Neutrophil (primary cell): ENCODE data around the gene SKIC8.

ENCODE experiments used
- H3K27ac ChIP-seq: fragments of 200-600 bp; sonication (generic); 2 replicates; pipeline ENCODE4 v1.5.1; 2016; ENCODE audit warnings: mild to moderate bottlenecking, moderate library complexity
- H3K27me3 ChIP-seq: fragments of 200-600 bp; sonication (generic); 2 replicates; pipeline ENCODE4 v1.6.0; 2016; ENCODE audit warnings: mild to moderate bottlenecking
- H3K36me3 ChIP-seq: fragments of 200-600 bp; sonication (generic); 2 replicates; pipeline ENCODE4 v1.5.1; 2017
- H3K4me1 ChIP-seq, 2 experiments: fragments of 200-600 bp in 1 of 2; sonication (generic) in 1 of 2; 1 replicate in 1 of 2; 2 replicates in 1 of 2; pipeline versions ENCODE4 v1.5.1 to v1.6.1; 2013 to 2016; ENCODE audit warnings: low read depth in 1 of 2, low read length in 1 of 2, mild to moderate bottlenecking in 1 of 2, moderate library complexity in 1 of 2; ENCODE audit not compliant: control insufficient read depth in 1 of 2, insufficient read depth in 1 of 2
- H3K4me3 ChIP-seq, 2 experiments: fragments of 200-600 bp in 1 of 2; sonication (generic) in 1 of 2; 1 replicate in 1 of 2; 2 replicates in 1 of 2; pipeline ENCODE4 v1.5.1; 2013 to 2016; ENCODE audit warnings: low read depth in 1 of 2, low read length in 1 of 2, mild to moderate bottlenecking in 1 of 2, moderate library complexity in 1 of 2
- H3K9me3 ChIP-seq: fragments of 200-600 bp; sonication (generic); 2 replicates; pipeline ENCODE4 v1.5.1; 2016
- TF ChIP-seq, protein P1 (sequence below): fragments of 200-600 bp; sonication (generic); IDR thresholded peaks from 2 replicates; pipeline ENCODE4 v1.5.1; 2016; ENCODE audit warnings: antibody characterized with exemption

Gene SKIC8

DNA sequence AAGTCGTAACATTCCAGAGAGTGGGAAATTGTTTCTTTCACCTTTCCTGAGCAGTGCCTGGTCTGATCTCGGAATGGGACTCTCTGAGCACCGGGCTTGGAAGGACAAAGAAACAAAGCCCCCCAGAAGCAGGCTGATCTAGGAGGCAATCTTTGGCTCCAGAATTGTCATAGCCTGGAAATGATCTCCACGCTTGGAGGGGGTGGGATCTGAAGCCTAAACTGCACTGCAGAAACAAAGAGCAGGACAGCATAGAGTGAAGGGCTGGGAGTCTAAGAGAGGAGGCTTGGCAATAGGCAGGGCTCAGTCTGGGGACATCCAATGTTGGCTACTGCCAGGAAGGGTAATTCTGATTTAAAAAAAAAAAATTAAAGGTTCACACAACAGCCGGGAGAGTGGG, 42.6 kb upstream of the SKIC8 start:
- no peaks in the 10 kb centered on the region for H3K9me3 ChIP-seq
- TF ChIP-seq, protein P1, sequence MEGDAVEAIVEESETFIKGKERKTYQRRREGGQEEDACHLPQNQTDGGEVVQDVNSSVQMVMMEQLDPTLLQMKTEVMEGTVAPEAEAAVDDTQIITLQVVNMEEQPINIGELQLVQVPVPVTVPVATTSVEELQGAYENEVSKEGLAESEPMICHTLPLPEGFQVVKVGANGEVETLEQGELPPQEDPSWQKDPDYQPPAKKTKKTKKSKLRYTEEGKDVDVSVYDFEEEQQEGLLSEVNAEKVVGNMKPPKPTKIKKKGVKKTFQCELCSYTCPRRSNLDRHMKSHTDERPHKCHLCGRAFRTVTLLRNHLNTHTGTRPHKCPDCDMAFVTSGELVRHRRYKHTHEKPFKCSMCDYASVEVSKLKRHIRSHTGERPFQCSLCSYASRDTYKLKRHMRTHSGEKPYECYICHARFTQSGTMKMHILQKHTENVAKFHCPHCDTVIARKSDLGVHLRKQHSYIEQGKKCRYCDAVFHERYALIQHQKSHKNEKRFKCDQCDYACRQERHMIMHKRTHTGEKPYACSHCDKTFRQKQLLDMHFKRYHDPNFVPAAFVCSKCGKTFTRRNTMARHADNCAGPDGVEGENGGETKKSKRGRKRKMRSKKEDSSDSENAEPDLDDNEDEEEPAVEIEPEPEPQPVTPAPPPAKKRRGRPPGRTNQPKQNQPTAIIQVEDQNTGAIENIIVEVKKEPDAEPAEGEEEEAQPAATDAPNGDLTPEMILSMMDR = no peak
- peaks cover 90% of the 10 kb centered on the region for H3K27me3 ChIP-seq
- H3K36me3 ChIP-seq = no peaks in the 10 kb centered on the region
- H3K27ac ChIP-seq = no peak overlapping the region
- H3K4me1 ChIP-seq = peaks cover 6% of the 10 kb centered on the region in 2 experiments
- H3K4me3 ChIP-seq = no peak overlapping the region

DNA sequence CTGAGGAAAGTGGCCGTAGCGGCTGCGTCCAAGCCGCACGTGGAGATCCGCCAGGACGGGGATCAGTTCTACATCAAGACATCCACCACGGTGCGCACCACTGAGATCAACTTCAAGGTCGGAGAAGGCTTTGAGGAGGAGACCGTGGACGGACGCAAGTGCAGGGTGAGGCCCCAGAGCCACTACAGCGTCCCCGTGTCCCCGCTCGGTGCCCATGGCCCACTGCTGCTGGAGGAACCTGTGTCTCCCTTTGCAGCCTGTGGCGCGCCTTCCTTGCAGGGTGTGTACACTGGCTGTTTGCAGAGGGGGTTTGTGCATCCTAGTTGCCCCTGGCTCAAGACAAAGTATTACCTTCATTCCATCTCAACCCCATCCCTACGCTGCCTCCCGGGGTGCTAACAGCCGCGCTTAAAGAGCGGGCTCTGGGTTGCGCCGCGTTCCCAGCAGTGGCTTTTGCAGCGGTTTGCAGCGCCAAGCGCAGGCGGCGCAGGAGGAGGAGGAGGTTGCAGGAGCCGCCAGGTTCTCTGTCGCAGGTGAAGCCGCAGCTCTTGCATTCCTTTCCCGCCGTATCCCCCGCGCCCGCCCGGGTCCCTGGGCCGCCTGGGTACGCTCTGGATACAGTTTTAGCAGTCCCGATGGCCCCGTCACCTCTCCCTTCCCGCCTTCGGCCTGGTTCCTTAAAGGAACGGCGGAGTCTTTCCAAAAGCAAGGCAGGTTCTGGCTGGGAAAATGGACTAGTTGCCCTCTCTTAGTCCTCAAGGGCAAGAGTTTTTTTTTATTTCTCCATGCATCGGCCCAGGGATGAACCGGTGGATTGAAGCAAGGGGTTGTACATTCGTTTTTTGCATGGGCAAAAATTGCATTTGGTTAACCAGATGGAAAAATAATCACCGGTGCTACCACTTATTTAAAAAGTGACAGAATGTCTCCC, 41.9 kb upstream of the SKIC8 start:
- Histone ChIP-seq H3K27ac (no peak overlapping the region), H3K9me3 (no peaks in the 10 kb centered on the region), H3K36me3 (no peaks in the 10 kb centered on the region), H3K27me3 (peaks cover 97% of the 10 kb centered on the region), H3K4me3 (no peak overlapping the region), H3K4me1 (peaks cover 6% of the 10 kb centered on the region in 2 experiments)
- TF ChIP-seq, protein P1 = no peak

DNA sequence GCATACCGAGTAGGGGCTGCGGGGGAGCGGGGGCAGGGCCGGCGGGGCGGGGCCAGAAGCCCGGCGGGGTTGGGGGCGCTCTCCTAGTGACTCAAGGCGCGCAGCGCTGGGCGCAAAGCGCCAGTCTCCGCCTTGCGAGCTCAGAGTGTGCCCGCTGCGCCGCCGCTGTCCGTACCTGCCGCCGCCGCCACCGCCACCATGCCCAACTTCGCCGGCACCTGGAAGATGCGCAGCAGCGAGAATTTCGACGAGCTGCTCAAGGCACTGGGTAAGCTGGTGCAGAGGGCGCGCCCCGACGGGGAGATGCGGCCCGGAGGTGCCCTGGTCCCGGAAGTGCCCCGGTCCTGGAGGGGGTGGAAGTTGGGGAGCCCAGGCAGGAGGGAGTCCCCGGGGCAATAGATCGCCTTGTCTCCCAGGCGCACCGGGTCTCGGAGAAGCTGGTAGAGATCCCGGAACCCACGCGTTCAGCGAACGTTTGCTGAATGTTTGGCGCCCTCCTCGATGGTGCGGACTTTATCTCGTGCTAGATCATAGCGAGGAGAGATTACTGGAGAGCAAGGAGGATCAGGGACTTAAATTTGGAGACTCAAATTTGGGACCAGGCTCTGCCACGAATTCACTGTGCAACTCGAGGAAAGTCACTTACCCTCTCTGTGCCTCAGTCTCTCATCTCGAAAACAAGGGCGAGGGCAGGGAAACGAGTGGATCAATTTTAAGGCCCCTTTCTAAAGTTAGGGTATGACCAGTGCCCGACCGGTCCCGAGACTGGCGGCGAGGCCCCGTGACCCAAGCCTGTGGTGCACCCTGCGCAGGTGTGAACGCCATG, 41.0 kb upstream of the SKIC8 start, which contains the start of gene CRABP1:
TSS of gene CRABP1 (plus strand) at position 123 of the 826 bp plus-strand sequence. CDS start at position 199, 76 bp downstream.
- Histone ChIP-seq H3K27ac (no peak within 1 kb of the TSS), H3K36me3 (no peaks in the 10 kb centered on the region), H3K27me3 (peaks cover 90% of the 10 kb centered on the region), H3K9me3 (no peaks in the 10 kb centered on the region), H3K4me3 (no peak within 1 kb of the TSS), H3K4me1 (peaks cover 6% of the 10 kb centered on the region in 2 experiments)
- TF ChIP-seq, protein P1 = no peak

DNA sequence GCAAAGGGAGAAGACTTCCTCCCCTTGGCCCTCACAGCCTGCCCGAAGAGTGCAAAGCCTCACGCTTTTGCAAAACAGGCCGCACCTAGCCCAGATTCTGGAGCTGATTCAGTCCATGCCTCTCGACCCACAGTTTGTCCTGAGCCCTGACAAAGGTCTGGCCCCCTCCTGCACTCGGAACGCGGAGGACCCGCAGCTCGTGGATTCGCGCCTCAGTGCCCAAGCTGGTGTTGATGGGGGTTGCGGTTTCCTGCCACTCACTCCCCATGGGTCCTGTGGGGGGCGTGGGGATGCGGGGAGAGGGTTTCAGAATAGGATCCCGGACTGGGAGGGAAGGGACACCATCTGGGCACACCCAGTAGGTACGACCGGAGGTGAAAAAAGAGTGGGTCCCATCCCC, 40.1 kb upstream of the SKIC8 start:
- peaks cover 6% of the 10 kb centered on the region in 2 experiments for H3K4me1 ChIP-seq
- TF ChIP-seq, protein P1 = no peak
- H3K27ac ChIP-seq = no peak overlapping the region
- no peaks in the 10 kb centered on the region for H3K9me3 ChIP-seq
- no peaks in the 10 kb centered on the region for H3K36me3 ChIP-seq
- peaks cover 92% of the 10 kb centered on the region for H3K27me3 ChIP-seq
- H3K4me3 ChIP-seq = no peak overlapping the region

DNA sequence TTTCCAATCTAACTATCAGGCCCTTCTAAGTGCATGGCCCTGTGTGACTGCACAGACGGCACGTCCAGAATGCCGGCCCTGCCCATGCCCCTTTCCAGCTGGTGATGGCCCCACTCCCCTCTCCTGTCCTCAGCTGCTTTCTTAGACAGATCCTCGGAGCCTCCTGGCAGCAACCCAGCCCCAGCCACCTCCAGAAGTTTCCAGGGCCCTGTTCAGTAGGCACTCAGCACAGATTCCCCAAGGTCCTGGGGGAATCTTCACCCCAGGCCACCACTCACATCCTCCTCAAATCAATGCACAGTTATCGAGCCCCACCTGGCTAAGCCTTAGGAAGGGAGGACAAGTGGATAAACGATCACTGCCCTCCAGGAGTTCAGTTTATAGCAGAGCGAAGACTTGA, 39.4 kb upstream of the SKIC8 start:
- H3K4me3 ChIP-seq = no peak overlapping the region
- H3K27ac ChIP-seq = no peak overlapping the region
- H3K27me3 ChIP-seq = peaks cover 88% of the 10 kb centered on the region
- H3K9me3 ChIP-seq = no peaks in the 10 kb centered on the region
- H3K4me1 ChIP-seq = peaks cover 6% of the 10 kb centered on the region in 2 experiments
- TF ChIP-seq, protein P1 = no peak
- no peaks in the 10 kb centered on the region for H3K36me3 ChIP-seq
